B cell (primary cell): ENCODE results near the gene NUCKS1.

Experiments
- EZH2 ChIP-seq: IDR thresholded peaks from 2 replicates; pipeline ENCODE4 v1.6.1; 2012; ENCODE audit warnings: borderline replicate concordance, low read depth, mild to moderate bottlenecking, moderate library complexity, low read length; ENCODE audit not compliant: insufficient read depth, poor library complexity, severe bottlenecking
- TF ChIP-seq, protein P1 (sequence below): fragments of 200-600 bp; IDR thresholded peaks from one replicate; pipeline ENCODE4 v1.8.0; 2022; ENCODE audit warnings: antibody characterized with exemption, mild to moderate bottlenecking

GRCh38 chr1:205794011-205794730 is 44.2 kb upstream of the NUCKS1 start:
- TF ChIP-seq, protein P1, sequence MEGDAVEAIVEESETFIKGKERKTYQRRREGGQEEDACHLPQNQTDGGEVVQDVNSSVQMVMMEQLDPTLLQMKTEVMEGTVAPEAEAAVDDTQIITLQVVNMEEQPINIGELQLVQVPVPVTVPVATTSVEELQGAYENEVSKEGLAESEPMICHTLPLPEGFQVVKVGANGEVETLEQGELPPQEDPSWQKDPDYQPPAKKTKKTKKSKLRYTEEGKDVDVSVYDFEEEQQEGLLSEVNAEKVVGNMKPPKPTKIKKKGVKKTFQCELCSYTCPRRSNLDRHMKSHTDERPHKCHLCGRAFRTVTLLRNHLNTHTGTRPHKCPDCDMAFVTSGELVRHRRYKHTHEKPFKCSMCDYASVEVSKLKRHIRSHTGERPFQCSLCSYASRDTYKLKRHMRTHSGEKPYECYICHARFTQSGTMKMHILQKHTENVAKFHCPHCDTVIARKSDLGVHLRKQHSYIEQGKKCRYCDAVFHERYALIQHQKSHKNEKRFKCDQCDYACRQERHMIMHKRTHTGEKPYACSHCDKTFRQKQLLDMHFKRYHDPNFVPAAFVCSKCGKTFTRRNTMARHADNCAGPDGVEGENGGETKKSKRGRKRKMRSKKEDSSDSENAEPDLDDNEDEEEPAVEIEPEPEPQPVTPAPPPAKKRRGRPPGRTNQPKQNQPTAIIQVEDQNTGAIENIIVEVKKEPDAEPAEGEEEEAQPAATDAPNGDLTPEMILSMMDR, result no peak
- no peak for TF ChIP-seq EZH2
